ENCODE data around the gene MYOZ3.

DNA sequence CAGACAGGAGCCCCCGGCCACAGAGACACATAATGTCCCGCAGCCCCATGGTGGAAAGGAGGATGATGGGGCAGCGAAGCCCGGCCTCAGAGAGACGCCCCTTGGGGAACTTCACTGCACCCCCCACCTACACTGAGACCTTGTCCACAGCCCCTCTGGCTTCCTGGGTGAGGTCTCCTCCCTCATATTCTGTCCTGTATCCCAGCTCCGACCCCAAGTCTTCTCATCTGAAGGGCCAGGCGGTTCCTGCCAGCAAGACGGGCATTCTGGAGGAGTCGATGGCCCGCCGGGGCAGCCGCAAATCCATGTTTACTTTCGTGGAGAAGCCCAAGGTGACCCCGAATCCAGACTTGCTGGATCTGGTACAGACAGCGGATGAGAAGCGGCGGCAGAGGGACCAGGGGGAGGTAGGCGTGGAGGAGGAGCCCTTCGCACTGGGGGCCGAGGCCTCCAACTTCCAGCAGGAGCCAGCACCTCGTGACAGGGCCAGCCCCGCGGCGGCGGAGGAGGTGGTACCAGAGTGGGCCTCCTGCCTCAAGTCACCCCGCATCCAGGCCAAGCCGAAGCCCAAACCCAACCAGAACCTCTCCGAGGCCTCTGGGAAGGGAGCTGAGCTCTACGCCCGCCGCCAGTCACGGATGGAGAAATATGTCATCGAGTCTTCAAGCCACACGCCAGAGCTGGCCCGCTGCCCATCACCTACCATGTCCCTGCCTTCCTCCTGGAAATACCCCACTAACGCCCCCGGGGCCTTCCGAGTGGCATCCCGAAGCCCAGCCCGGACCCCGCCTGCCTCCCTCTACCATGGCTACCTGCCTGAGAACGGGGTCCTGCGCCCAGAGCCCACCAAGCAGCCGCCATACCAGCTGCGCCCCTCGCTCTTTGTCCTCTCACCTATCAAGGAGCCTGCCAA is 11.7 kb upstream of the MYOZ3 start:
- TF ChIP-seq, protein P1, sequence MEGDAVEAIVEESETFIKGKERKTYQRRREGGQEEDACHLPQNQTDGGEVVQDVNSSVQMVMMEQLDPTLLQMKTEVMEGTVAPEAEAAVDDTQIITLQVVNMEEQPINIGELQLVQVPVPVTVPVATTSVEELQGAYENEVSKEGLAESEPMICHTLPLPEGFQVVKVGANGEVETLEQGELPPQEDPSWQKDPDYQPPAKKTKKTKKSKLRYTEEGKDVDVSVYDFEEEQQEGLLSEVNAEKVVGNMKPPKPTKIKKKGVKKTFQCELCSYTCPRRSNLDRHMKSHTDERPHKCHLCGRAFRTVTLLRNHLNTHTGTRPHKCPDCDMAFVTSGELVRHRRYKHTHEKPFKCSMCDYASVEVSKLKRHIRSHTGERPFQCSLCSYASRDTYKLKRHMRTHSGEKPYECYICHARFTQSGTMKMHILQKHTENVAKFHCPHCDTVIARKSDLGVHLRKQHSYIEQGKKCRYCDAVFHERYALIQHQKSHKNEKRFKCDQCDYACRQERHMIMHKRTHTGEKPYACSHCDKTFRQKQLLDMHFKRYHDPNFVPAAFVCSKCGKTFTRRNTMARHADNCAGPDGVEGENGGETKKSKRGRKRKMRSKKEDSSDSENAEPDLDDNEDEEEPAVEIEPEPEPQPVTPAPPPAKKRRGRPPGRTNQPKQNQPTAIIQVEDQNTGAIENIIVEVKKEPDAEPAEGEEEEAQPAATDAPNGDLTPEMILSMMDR (conservative IDR thresholded peaks at IDR 0.05), result no peak
- TF ChIP-seq EZH2 (IDR thresholded peaks at IDR 0.05; ENCODE audit: low read depth), result no peak
